ENCODE results near the gene CRACDL.
"Not testable (repeated sequence)": the region's sequence is repeated elsewhere in the genome, so short reads cannot be mapped to it uniquely, and the experiment has no call there.

DNA sequence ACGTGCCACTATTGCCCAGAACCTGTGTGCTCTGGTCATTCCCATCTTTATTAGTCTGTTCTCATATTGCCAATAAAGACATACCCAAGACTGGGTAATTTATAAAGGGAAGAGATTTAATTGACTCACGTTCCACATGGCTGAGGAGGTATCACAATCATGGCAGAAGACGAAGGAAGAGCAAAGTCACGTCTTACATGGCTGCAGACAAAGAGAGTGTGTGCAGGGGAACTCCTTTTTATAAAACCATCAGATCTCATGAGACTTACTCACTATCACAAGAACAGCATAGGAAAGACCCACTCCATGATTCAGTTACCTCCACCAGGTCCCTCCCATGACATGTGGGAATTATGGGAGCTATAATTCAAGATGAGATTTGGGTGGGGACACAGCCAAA, 183.3 kb downstream of the CRACDL start:
- TF ChIP-seq, protein P1, sequence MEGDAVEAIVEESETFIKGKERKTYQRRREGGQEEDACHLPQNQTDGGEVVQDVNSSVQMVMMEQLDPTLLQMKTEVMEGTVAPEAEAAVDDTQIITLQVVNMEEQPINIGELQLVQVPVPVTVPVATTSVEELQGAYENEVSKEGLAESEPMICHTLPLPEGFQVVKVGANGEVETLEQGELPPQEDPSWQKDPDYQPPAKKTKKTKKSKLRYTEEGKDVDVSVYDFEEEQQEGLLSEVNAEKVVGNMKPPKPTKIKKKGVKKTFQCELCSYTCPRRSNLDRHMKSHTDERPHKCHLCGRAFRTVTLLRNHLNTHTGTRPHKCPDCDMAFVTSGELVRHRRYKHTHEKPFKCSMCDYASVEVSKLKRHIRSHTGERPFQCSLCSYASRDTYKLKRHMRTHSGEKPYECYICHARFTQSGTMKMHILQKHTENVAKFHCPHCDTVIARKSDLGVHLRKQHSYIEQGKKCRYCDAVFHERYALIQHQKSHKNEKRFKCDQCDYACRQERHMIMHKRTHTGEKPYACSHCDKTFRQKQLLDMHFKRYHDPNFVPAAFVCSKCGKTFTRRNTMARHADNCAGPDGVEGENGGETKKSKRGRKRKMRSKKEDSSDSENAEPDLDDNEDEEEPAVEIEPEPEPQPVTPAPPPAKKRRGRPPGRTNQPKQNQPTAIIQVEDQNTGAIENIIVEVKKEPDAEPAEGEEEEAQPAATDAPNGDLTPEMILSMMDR (IDR thresholded peaks at IDR 0.05) = not testable (repeated sequence)
- TF ChIP-seq POLR2A (IDR thresholded peaks at IDR 0.05) = not testable (repeated sequence)

All from adrenal gland (tissue), 5 donors.